Uterus (tissue), 4 donors: ENCODE results near the gene RPL22. TPM values are rescaled to one million over a fixed set of nuclear protein-coding genes. Genes with fewer than 3 reads are reported as not detected.
A peak's percentile ranks its signal among the peaks of the same experiment; 100 is the strongest.

Source experiments
- DNase-seq, 2 donors: peaks; one replicate each; pipeline ENCODE4 v3.0.0-alpha.2; 2019 to 2020
- H3K27ac ChIP-seq, 2 donors: fragments of 200-600 bp; sonication (generic); 1 replicate in 1 of 2; 2 replicates in 1 of 2; pipeline ENCODE4 v1.5.1; 2016 to 2018
- H3K27me3 ChIP-seq, 2 donors: fragments of 200-600 bp; sonication (generic); one replicate each; pipeline ENCODE4 v1.5.1; 2018 to 2019; ENCODE audit warnings: control low read depth in 1 of 2
- H3K36me3 ChIP-seq, 2 donors: fragments of 200-600 bp; sonication (generic); one replicate each; pipeline ENCODE4 v1.5.1; 2019; ENCODE audit warnings: control low read depth in 1 of 2
- H3K4me1 ChIP-seq, 2 donors: fragments of 200-600 bp; sonication (generic); one replicate each; pipeline ENCODE4 v1.5.1; 2018 to 2019; ENCODE audit warnings: control low read depth in 1 of 2
- H3K4me3 ChIP-seq, 2 donors: fragments of 200-600 bp; sonication (generic); 1 replicate in 1 of 2; 2 replicates in 1 of 2; pipeline ENCODE4 v1.5.1; 2018 to 2019; ENCODE audit warnings: mild to moderate bottlenecking in 1 of 2
- H3K9me3 ChIP-seq, 2 donors: fragments of 200-600 bp; sonication (generic); one replicate each; pipeline ENCODE4 v1.5.1; 2019; ENCODE audit warnings: control low read depth in 1 of 2
- CTCF ChIP-seq, 4 experiments: fragments of 200-600 bp in 2 of 4; fragments of 450-650 bp in 2 of 4; sonication (generic) in 2 of 4; IDR thresholded peaks; one replicate each; pipeline ENCODE4 v1.5.1; 2016 to 2019; ENCODE audit warnings: antibody characterized with exemption in 4 of 4, mild to moderate bottlenecking in 2 of 4, moderate library complexity in 1 of 4
- POLR2A ChIP-seq, 2 donors: fragments of 450-650 bp; IDR thresholded peaks; one replicate each; pipeline ENCODE4 v1.6.1; 2016; ENCODE audit warnings: antibody characterized with exemption in 2 of 2, mild to moderate bottlenecking in 1 of 2, moderate library complexity in 1 of 2
- intact Hi-C: fragments of 100-400 bp; cut with DNase I; formaldehyde crosslinking; loops from one replicate; pipeline ENCODE4 v1.15.1; 2023; ENCODE audit warnings: low total_unique reads
- total RNA-seq, 4 donors: library from RNA; depleted of rRNA in 3 of 4; stranded (reverse); fragments of >200 nt in 3 of 4; gene quantifications; one replicate each; pipeline versions ENCODE4 v1.1.0 to v1.2.4, GENCODE V29; 2014 to 2023
- donor health status: DM: yes; HTN: yes; CAD: no.

Gene RPL22
- total RNA-seq, 4 donors from 2014 or later: 140 to 543 (median 252) TPM

DNA sequence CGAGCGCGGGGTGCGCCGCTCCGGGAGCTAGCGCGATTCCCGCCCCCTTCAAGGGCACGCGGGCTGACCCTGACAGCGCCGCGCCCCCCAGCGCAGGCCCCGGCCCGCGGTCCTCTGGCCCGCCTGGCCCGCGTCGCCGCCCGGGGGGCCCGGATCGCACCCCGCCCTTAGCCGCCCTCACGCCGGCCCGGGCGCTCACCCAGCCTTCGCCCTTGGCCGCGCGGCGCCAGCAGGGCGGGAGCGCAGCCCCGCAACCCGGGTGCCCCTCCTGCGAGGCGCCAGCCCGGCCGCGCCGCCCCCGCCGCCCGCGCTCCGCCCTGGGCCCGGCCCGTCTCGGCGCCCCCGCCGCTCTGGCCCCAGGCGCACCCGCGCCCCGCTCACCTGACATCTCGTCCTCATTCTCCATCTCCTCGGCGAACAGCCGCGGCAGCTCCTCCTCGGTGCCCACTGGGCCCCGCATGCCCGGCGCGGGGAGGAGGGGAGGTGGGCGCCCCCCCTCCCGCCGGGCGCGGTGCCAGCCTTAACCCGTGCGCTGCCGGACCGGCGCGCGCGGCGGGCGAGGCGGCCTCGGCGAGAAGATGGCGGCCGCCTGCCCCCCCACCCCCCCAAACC is 19.7 kb downstream of the RPL22 start:
- H3K4me3 ChIP-seq: peak overlapping the region in 1 of 2 donors; percentile 36
- H3K27ac ChIP-seq: no peak overlapping the region
- intact Hi-C loops: no loop called here
- H3K4me1 ChIP-seq: peaks cover 0 to 24% of the 10 kb centered on the region in 2 donors
- TF ChIP-seq POLR2A (IDR thresholded peaks at IDR 0.05) (no peak), CTCF (IDR thresholded peaks at IDR 0.05) (no peak)
- peaks cover 7 to 25% of the 10 kb centered on the region in 2 donors for H3K27me3 ChIP-seq
- no peaks in the 10 kb centered on the region for H3K36me3 ChIP-seq
- no peak for DNase-seq
- no peaks in the 10 kb centered on the region for H3K9me3 ChIP-seq

- Histone ChIP-seq H3K9me3 (no peaks in the 10 kb centered on the region), H3K4me3 (peak overlapping the region in 1 of 2 donors; percentile 23), H3K4me1 (peaks cover 0 to 24% of the 10 kb centered on the region in 2 donors), H3K27ac (no peak overlapping the region), H3K36me3 (no peaks in the 10 kb centered on the region), H3K27me3 (peaks cover 7 to 25% of the 10 kb centered on the region in 2 donors)
- TF ChIP-seq POLR2A (IDR thresholded peaks at IDR 0.05): no peak
- TF ChIP-seq CTCF (IDR thresholded peaks at IDR 0.05): no peak
- intact Hi-C loops: no loop called here
- no peak for DNase-seq
Measured at GRCh38 chr1:6178751-6179563, 20.4 kb downstream of the RPL22 start.

DNA sequence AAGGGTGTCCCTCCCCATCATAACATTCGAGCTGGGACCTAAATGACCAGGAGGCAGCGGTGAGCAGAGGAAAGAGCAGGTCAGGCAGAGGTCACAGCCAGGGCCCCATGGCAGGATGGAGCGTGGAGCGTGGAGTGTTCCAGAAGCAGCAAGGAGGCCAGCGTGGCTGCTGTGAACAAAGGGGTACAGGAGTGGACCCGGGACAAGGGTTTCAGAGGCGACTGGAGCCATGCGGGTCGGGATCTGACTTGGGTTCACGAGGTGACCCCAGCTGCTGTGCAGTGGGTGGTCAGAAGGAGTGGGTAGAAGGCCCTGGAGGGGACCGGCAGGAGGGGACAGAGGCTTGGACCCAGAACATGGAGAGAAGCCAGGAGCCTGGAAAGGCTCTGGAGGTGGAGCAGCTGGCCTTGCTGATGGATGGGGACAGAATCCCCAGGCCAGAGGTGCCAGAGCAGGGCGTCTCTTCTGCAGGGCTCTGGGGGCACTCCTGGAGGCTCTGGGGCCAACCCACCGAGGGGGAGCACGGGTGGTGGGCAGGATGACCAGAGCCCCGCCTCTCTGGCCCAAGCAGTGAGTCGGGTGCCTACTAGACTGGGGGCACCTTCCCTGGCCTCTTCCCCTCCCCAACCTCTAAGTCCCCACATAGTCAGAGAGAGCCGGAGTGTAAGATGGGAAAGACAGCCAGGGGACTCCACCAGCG is 21.6 kb downstream of the RPL22 start:
- intact Hi-C loops: no loop called here
- Histone ChIP-seq H3K9me3 (no peaks in the 10 kb centered on the region), H3K27me3 (peaks cover 7 to 25% of the 10 kb centered on the region in 2 donors), H3K4me3 (no peak overlapping the region), H3K4me1 (peaks cover 0 to 24% of the 10 kb centered on the region in 2 donors), H3K36me3 (no peaks in the 10 kb centered on the region), H3K27ac (no peak overlapping the region)
- no peak for DNase-seq
- no peak for TF ChIP-seq POLR2A (IDR thresholded peaks at IDR 0.05)
- no peak for TF ChIP-seq CTCF (IDR thresholded peaks at IDR 0.05)

DNA sequence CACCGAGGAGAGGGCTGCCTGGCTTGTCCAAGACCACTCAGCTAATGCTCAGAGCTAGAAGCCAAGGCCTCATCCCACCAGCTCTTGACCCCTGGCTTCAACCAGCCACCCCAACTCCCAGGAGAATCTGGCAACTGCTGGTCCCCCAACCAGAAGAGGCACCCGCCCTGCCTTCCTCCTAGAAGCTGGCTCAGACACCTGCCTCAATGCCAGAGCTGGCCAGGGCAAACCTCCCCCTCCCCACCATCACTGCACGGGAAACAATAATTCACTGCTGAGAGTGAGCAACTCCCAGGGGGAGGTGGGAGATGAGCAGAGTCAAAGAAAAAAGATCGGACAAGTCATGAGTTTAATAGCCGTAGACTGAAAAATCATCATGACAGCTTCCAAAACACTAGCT is 22.6 kb downstream of the RPL22 start:
- Histone ChIP-seq H3K27ac (no peak overlapping the region), H3K27me3 (peaks cover 7 to 25% of the 10 kb centered on the region in 2 donors), H3K36me3 (no peaks in the 10 kb centered on the region), H3K9me3 (no peaks in the 10 kb centered on the region), H3K4me1 (peaks cover 0 to 24% of the 10 kb centered on the region in 2 donors), H3K4me3 (no peak overlapping the region)
- intact Hi-C loops: no loop called here
- no peak for TF ChIP-seq CTCF (IDR thresholded peaks at IDR 0.05)
- DNase-seq: no peak
